Measurements from ENCODE around the gene SYNE2.

- no peak for TF ChIP-seq POLR2A (IDR thresholded peaks at IDR 0.05; ENCODE audit: low read depth)
- TF ChIP-seq CTCF (IDR thresholded peaks at IDR 0.05): no peak
- TF ChIP-seq POLR2AphosphoS5 (IDR thresholded peaks at IDR 0.05): no peak
These were observed 342.4 kb downstream of the SYNE2 start for GRCh38 chr14:64195199-64195598.

Data from esophagus muscularis mucosa (tissue), 3 donors.